ENCODE data around the gene SCNN1A. TPM values are rescaled to one million over a fixed set of nuclear protein-coding genes. Genes with fewer than 3 reads are reported as not detected.

The SCNN1A gene
- polyA plus RNA-seq, 1 donor: 25.7 TPM

GRCh38 chr12:6376870-6377666, 1.7 kb upstream of the SCNN1A start:
- Histone ChIP-seq H3K27me3 (ENCODE audit: control insufficient read depth, insufficient read depth, low read length) (no peaks in the 10 kb centered on the region), H3K27ac (ENCODE audit: low read length) (peak overlapping the region; percentile 79), H3K4me1 (ENCODE audit: control insufficient read depth, insufficient read depth, low read length) (peaks cover 50% of the 10 kb centered on the region), H3K9me3 (ENCODE audit: control insufficient read depth, low read depth, low read length) (no peaks in the 10 kb centered on the region), H3K4me3 (ENCODE audit: low read length) (no peak overlapping the region), H3K36me3 (ENCODE audit: control insufficient read depth, insufficient read depth, low read length) (no peaks in the 10 kb centered on the region)
- no CpG with 5 or more reads among the region's 10 CpGs for WGBS (ENCODE audit: insufficient coverage, low lambda C conversion rate)
- peak; percentile 53 to 77 for DNase-seq

- H3K4me3 ChIP-seq (ENCODE audit: low read length): no peak overlapping the region
- WGBS (ENCODE audit: insufficient coverage, low lambda C conversion rate): no CpG with 5 or more reads among the region's 19 CpGs
- peak in 1 of 2 donors; percentile 70 for DNase-seq
- no peaks in the 10 kb centered on the region for H3K36me3 ChIP-seq (ENCODE audit: control insufficient read depth, insufficient read depth, low read length)
- H3K27me3 ChIP-seq (ENCODE audit: control insufficient read depth, insufficient read depth, low read length): no peaks in the 10 kb centered on the region
- H3K9me3 ChIP-seq (ENCODE audit: control insufficient read depth, low read depth, low read length): no peaks in the 10 kb centered on the region
- H3K27ac ChIP-seq (ENCODE audit: low read length): peak overlapping the region; percentile 79
- H3K4me1 ChIP-seq (ENCODE audit: control insufficient read depth, insufficient read depth, low read length): peaks cover 54% of the 10 kb centered on the region
Observed at GRCh38 chr12:6376079-6376869, 911 bp upstream of the SCNN1A start.

- no peak for DNase-seq
- H3K4me1 ChIP-seq (ENCODE audit: control insufficient read depth, insufficient read depth, low read length): peaks cover 66% of the 10 kb centered on the region
- WGBS (ENCODE audit: insufficient coverage, low lambda C conversion rate): 100% methylated on average over 1 of the region's 7 CpGs
- H3K27ac ChIP-seq (ENCODE audit: low read length): peak overlapping the region; percentile 4
- no peaks in the 10 kb centered on the region for H3K27me3 ChIP-seq (ENCODE audit: control insufficient read depth, insufficient read depth, low read length)
- H3K9me3 ChIP-seq (ENCODE audit: control insufficient read depth, low read depth, low read length): no peaks in the 10 kb centered on the region
- no peaks in the 10 kb centered on the region for H3K36me3 ChIP-seq (ENCODE audit: control insufficient read depth, insufficient read depth, low read length)
- H3K4me3 ChIP-seq (ENCODE audit: low read length): peak overlapping the region; percentile 14
Observed at GRCh38 chr12:6374786-6375160, 590 bp downstream of the SCNN1A start.

- no CpG with 5 or more reads among the region's 24 CpGs for WGBS (ENCODE audit: insufficient coverage, low lambda C conversion rate)
- no peaks in the 10 kb centered on the region for H3K9me3 ChIP-seq (ENCODE audit: control insufficient read depth, low read depth, low read length)
- H3K36me3 ChIP-seq (ENCODE audit: control insufficient read depth, insufficient read depth, low read length): no peaks in the 10 kb centered on the region
- DNase-seq: no peak
- H3K4me3 ChIP-seq (ENCODE audit: low read length): peak overlapping the region; percentile 14
- H3K27ac ChIP-seq (ENCODE audit: low read length): peak overlapping the region; percentile 4
- H3K27me3 ChIP-seq (ENCODE audit: control insufficient read depth, insufficient read depth, low read length): no peaks in the 10 kb centered on the region
- peaks cover 66% of the 10 kb centered on the region for H3K4me1 ChIP-seq (ENCODE audit: control insufficient read depth, insufficient read depth, low read length)
Observed at GRCh38 chr12:6374028-6374785, 1.2 kb downstream of the SCNN1A start.

- no peak overlapping the region for H3K4me3 ChIP-seq (ENCODE audit: low read length)
- H3K36me3 ChIP-seq (ENCODE audit: control insufficient read depth, insufficient read depth, low read length): no peaks in the 10 kb centered on the region
- H3K27me3 ChIP-seq (ENCODE audit: control insufficient read depth, insufficient read depth, low read length): no peaks in the 10 kb centered on the region
- WGBS (ENCODE audit: insufficient coverage, low lambda C conversion rate): 50% methylated on average over 2 of the region's 14 CpGs
- peaks cover 63% of the 10 kb centered on the region for H3K4me1 ChIP-seq (ENCODE audit: control insufficient read depth, insufficient read depth, low read length)
- H3K27ac ChIP-seq (ENCODE audit: low read length): peak overlapping the region; percentile 48
- DNase-seq: peak in 1 of 2 donors; percentile 50
- H3K9me3 ChIP-seq (ENCODE audit: control insufficient read depth, low read depth, low read length): no peaks in the 10 kb centered on the region
Observed at GRCh38 chr12:6373022-6373787, 2.2 kb downstream of the SCNN1A start.

- peak in 1 of 2 donors; percentile 39 for DNase-seq
Observed at GRCh38 chr12:6372403-6373003, 2.9 kb downstream of the SCNN1A start.

GRCh38 chr12:6370994-6371754, 4.2 kb downstream of the SCNN1A start:
- Histone ChIP-seq H3K36me3 (ENCODE audit: control insufficient read depth, insufficient read depth, low read length) (no peaks in the 10 kb centered on the region), H3K27me3 (ENCODE audit: control insufficient read depth, insufficient read depth, low read length) (no peaks in the 10 kb centered on the region), H3K9me3 (ENCODE audit: control insufficient read depth, low read depth, low read length) (no peaks in the 10 kb centered on the region), H3K27ac (ENCODE audit: low read length) (peak overlapping the region; percentile 35), H3K4me3 (ENCODE audit: low read length) (peak overlapping the region; percentile 1), H3K4me1 (ENCODE audit: control insufficient read depth, insufficient read depth, low read length) (peaks cover 44% of the 10 kb centered on the region)
- no CpG with 5 or more reads among the region's 15 CpGs for WGBS (ENCODE audit: insufficient coverage, low lambda C conversion rate)
- DNase-seq: peak; percentile 79 to 89

More at GRCh38 chr12:6372403-6373003, 2.9 kb downstream of the SCNN1A start:
- WGBS (ENCODE audit: insufficient coverage, low lambda C conversion rate): 54% methylated on average over 3 of the region's 8 CpGs
- H3K4me1 ChIP-seq (ENCODE audit: control insufficient read depth, insufficient read depth, low read length): peaks cover 57% of the 10 kb centered on the region
- no peaks in the 10 kb centered on the region for H3K27me3 ChIP-seq (ENCODE audit: control insufficient read depth, insufficient read depth, low read length)
- H3K9me3 ChIP-seq (ENCODE audit: control insufficient read depth, low read depth, low read length): no peaks in the 10 kb centered on the region
- H3K27ac ChIP-seq (ENCODE audit: low read length): peak overlapping the region; percentile 48
- H3K36me3 ChIP-seq (ENCODE audit: control insufficient read depth, insufficient read depth, low read length): no peaks in the 10 kb centered on the region
- no peak overlapping the region for H3K4me3 ChIP-seq (ENCODE audit: low read length)

GRCh38 chr12:6370576-6370935, 4.8 kb downstream of the SCNN1A start:
- Histone ChIP-seq H3K36me3 (ENCODE audit: control insufficient read depth, insufficient read depth, low read length) (no peaks in the 10 kb centered on the region), H3K4me1 (ENCODE audit: control insufficient read depth, insufficient read depth, low read length) (peaks cover 38% of the 10 kb centered on the region), H3K27ac (ENCODE audit: low read length) (peak overlapping the region; percentile 35), H3K9me3 (ENCODE audit: control insufficient read depth, low read depth, low read length) (no peaks in the 10 kb centered on the region), H3K4me3 (ENCODE audit: low read length) (no peak overlapping the region), H3K27me3 (ENCODE audit: control insufficient read depth, insufficient read depth, low read length) (no peaks in the 10 kb centered on the region)
- no CpG with 5 or more reads among the region's 4 CpGs for WGBS (ENCODE audit: insufficient coverage, low lambda C conversion rate)
- no peak for DNase-seq

GRCh38 chr12:6369916-6370575, 5.3 kb downstream of the SCNN1A start:
- DNase-seq: no peak
- H3K36me3 ChIP-seq (ENCODE audit: control insufficient read depth, insufficient read depth, low read length): no peaks in the 10 kb centered on the region
- no peaks in the 10 kb centered on the region for H3K9me3 ChIP-seq (ENCODE audit: control insufficient read depth, low read depth, low read length)
- H3K4me3 ChIP-seq (ENCODE audit: low read length): no peak overlapping the region
- no peaks in the 10 kb centered on the region for H3K27me3 ChIP-seq (ENCODE audit: control insufficient read depth, insufficient read depth, low read length)
- peaks cover 33% of the 10 kb centered on the region for H3K4me1 ChIP-seq (ENCODE audit: control insufficient read depth, insufficient read depth, low read length)
- WGBS (ENCODE audit: insufficient coverage, low lambda C conversion rate): no CpG with 5 or more reads among the region's 9 CpGs
- H3K27ac ChIP-seq (ENCODE audit: low read length): no peak overlapping the region

All from large intestine (tissue), 3 donors.